GM23248 (cell line): ENCODE measurements around the gene CRB2.
"Not testable (repeated sequence)": the region's sequence is repeated elsewhere in the genome, so short reads cannot be mapped to it uniquely, and the experiment has no call there.

Experiments
- EZH2 ChIP-seq: fragments of 200-600 bp; sonication (generic); IDR thresholded peaks from 2 replicates; pipeline ENCODE4 v1.6.1; 2018; ENCODE audit warnings: antibody characterized with exemption, mild to moderate bottlenecking; ENCODE audit not compliant: insufficient read depth, poor library complexity, severe bottlenecking
- EZH2phosphoT487 ChIP-seq: fragments of 200-600 bp; sonication (generic); IDR thresholded peaks from 2 replicates; pipeline ENCODE4 v1.6.1; 2018; ENCODE audit warnings: antibody characterized with exemption, moderate library complexity, mild to moderate bottlenecking, low read depth; ENCODE audit not compliant: insufficient read depth

DNA sequence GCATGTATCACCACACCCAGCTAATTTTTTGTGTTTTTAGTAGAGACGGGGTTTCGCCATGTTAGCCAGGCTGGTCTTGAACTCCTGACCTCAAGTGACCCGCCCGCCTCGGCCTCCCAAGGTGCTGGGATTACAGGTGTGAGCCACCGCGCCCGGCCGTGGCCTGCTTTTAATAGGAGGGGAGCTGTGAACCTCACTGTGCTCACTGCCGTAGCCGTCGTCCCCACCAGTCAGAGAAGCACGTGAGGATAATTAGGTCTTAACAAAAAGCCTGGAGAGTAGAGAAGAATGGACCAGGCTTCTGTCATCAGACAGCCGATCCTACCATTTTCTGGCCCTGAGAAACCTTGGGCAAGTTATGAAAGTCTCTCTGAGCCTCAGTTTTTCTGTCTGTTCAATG is 42.9 kb downstream of the CRB2 start:
- TF ChIP-seq EZH2phosphoT487, EZH2: not testable (repeated sequence)
